A549 (cell line): ENCODE measurements around the gene HAO1. TPM values are rescaled to one million over a fixed set of nuclear protein-coding genes. Genes with fewer than 3 reads are reported as not detected.

Experiments used
- ATAC-seq, 2 experiments: fragments of 200-7000 bp in 1 of 2; fragments of >200 bp in 1 of 2; cut with Nextera tagmentation in 1 of 2; cut with Tn5 transposase in 1 of 2; 3 replicates each; pipeline versions ENCODE4 v1.8.0 to v1.9.1; 2018 to 2020; ENCODE audit warnings: mild to moderate bottlenecking in 1 of 2, moderate library complexity in 1 of 2
- CTCF ChIA-PET: fragments of 300-600 bp; sonication (Branson Sonifier 250); formaldehyde crosslinking; extraction: SDS; loops from one replicate; lab custom pipeline; 2021; ENCODE audit warnings: antibody characterized with exemption, inconsistent platforms; lab: Yijun Ruan, JAX
- POLR2A ChIA-PET: fragments of 350-600 bp; formaldehyde crosslinking; extraction: SDS; loops from one replicate; lab custom pipeline; 2021; ENCODE audit warnings: antibody characterized with exemption, inconsistent platforms; lab: Yijun Ruan, JAX
- DNase-seq, 2 experiments: peaks; one replicate each; pipeline versions ENCODE4 v3.0.0 to v3.0.0-alpha.2; 2011 to 2016; ENCODE audit warnings: low read depth in 1 of 2, low spot score in 1 of 2
- FAIRE-seq: peaks from 2 replicates; lab custom pipeline; 2011; peaks lifted over from hg19 to GRCh38; lab: Jason Lieb, UNC
- H3K27ac ChIP-seq, 2 experiments: fragments of >200 bp; sonication (Bioruptor Twin); formaldehyde crosslinking; 3 replicates each; pipeline ENCODE4 v1.5.1; 2016 to 2017
- H3K4me1 ChIP-seq: fragments of >200 bp; sonication (Bioruptor Twin); formaldehyde crosslinking; 3 replicates; pipeline ENCODE4 v1.6.1; 2016
- H3K4me2 ChIP-seq: fragments of >200 bp; sonication (Bioruptor Twin); formaldehyde crosslinking; 3 replicates; pipeline ENCODE4 v1.6.1; 2016
- H3K4me3 ChIP-seq: fragments of >200 bp; sonication (Bioruptor Twin); formaldehyde crosslinking; 3 replicates; pipeline ENCODE4 v1.5.1; 2016
- H3K9me3 ChIP-seq: fragments of >200 bp; sonication (Bioruptor Twin); formaldehyde crosslinking; 3 replicates; pipeline ENCODE4 v1.6.1; 2016
- BHLHE40 ChIP-seq: IDR thresholded peaks from 2 replicates; pipeline ENCODE4 v1.6.1; 2012; ENCODE audit warnings: low read depth, low read length, inconsistent platforms
- CBX8 ChIP-seq: fragments of 200-600 bp; sonication (generic); IDR thresholded peaks from 2 replicates; pipeline ENCODE4 v1.6.1; 2016
- CEBPB ChIP-seq, 2 experiments: fragments of >200 bp in 1 of 2; sonication (Bioruptor Twin) in 1 of 2; formaldehyde crosslinking in 1 of 2; IDR thresholded peaks; 2 replicates each; pipeline ENCODE4 v1.6.1; 2012 to 2016
- CHD4 ChIP-seq: fragments of 200-600 bp; sonication (generic); IDR thresholded peaks from 2 replicates; pipeline ENCODE4 v1.6.1; 2016; ENCODE audit warnings: antibody characterized with exemption, mild to moderate bottlenecking, borderline replicate concordance
- CTCF ChIP-seq: fragments of >200 bp; sonication (Bioruptor Twin); formaldehyde crosslinking; IDR thresholded peaks from 3 replicates; pipeline ENCODE4 v1.5.1; 2016
- EHMT2 ChIP-seq: fragments of 200-600 bp; sonication (generic); IDR thresholded peaks from 2 replicates; pipeline ENCODE4 v1.6.1; 2016; ENCODE audit warnings: antibody characterized with exemption, low read depth, mild to moderate bottlenecking, moderate library complexity
- ELK1 ChIP-seq: fragments of 150-350 bp; IDR thresholded peaks from 2 replicates; pipeline ENCODE4 v1.6.1; 2014; ENCODE audit warnings: low read depth, mild to moderate bottlenecking, low read length
- ESRRA ChIP-seq: fragments of 150-350 bp; IDR thresholded peaks from 2 replicates; pipeline ENCODE4 v1.6.1; 2014; ENCODE audit warnings: mild to moderate bottlenecking, low read length, borderline replicate concordance
- FOSL2 ChIP-seq, 2 experiments: fragments of 450-650 bp in 1 of 2; fragments of >200 bp in 1 of 2; sonication (Bioruptor Twin) in 1 of 2; formaldehyde crosslinking; IDR thresholded peaks; 2 replicates each; pipeline versions ENCODE4 v1.5.0 to v1.6.1; 2016 to 2020; ENCODE audit warnings: mild to moderate bottlenecking in 1 of 2, moderate library complexity in 1 of 2
- HMGXB4 ChIP-seq: fragments of 250-450 bp; sonication (Bioruptor Pico); IDR thresholded peaks from 2 replicates; pipeline ENCODE4 v1.5.0; 2021; ENCODE audit warnings: mild to moderate bottlenecking, moderate library complexity, borderline replicate concordance
- HOXB13 ChIP-seq: fragments of 250-450 bp; sonication (Bioruptor Pico); IDR thresholded peaks from 2 replicates; pipeline ENCODE4 v1.5.0; 2020; ENCODE audit warnings: low read depth, mild to moderate bottlenecking, moderate library complexity
- JUN ChIP-seq, 2 experiments: fragments of >200 bp; sonication (Bioruptor Twin); formaldehyde crosslinking; IDR thresholded peaks; 2 replicates in 1 of 2; 3 replicates in 1 of 2; pipeline ENCODE4 v1.6.1; 2016 to 2017
- JUNB ChIP-seq: fragments of >200 bp; sonication (Bioruptor Twin); formaldehyde crosslinking; IDR thresholded peaks from 2 replicates; pipeline ENCODE4 v1.6.1; 2016
- KDM5A ChIP-seq: fragments of 200-600 bp; sonication (generic); IDR thresholded peaks from 2 replicates; pipeline ENCODE4 v1.6.1; 2016; ENCODE audit warnings: antibody characterized with exemption, mild to moderate bottlenecking
- MAFK ChIP-seq: fragments of 450-650 bp; IDR thresholded peaks from 2 replicates; pipeline ENCODE4 v1.6.1; 2014; ENCODE audit not compliant: partially characterized antibody
- MAX ChIP-seq: IDR thresholded peaks from 2 replicates; pipeline ENCODE4 v1.6.1; 2012
- MYC ChIP-seq: IDR thresholded peaks from 2 replicates; pipeline ENCODE4 v1.6.1; 2012; ENCODE audit warnings: mild to moderate bottlenecking, inconsistent platforms, low read length, improper control_type of control experiment, borderline replicate concordance
- NFE2L2 ChIP-seq: fragments of 150-350 bp; conservative IDR thresholded peaks from 2 replicates; pipeline ENCODE4 v1.6.1; 2014; ENCODE audit warnings: low read length
- PBX3 ChIP-seq: IDR thresholded peaks from 2 replicates; pipeline ENCODE4 v1.6.1; 2012
- PHF8 ChIP-seq: fragments of 200-600 bp; sonication (generic); IDR thresholded peaks from 2 replicates; pipeline ENCODE4 v1.6.1; 2016; ENCODE audit warnings: low read depth, mild to moderate bottlenecking, antibody characterized with exemption, moderate library complexity, borderline replicate concordance
- POLR2A ChIP-seq: IDR thresholded peaks from 2 replicates; pipeline ENCODE4 v1.6.1; 2012; ENCODE audit warnings: mild to moderate bottlenecking, low read length
- RAD21 ChIP-seq, 2 experiments: fragments of >200 bp in 1 of 2; sonication (Bioruptor Twin) in 1 of 2; formaldehyde crosslinking in 1 of 2; IDR thresholded peaks in 1 of 2; conservative IDR thresholded peaks in 1 of 2; 2 replicates in 1 of 2; 3 replicates in 1 of 2; pipeline ENCODE4 v1.6.1; 2012 to 2018; ENCODE audit warnings: inconsistent platforms in 1 of 2
- RCOR1 ChIP-seq: fragments of 150-350 bp; IDR thresholded peaks from 2 replicates; pipeline ENCODE4 v1.6.1; 2014; ENCODE audit warnings: antibody characterized with exemption, low read length, low read depth
- REST ChIP-seq: fragments of 200-600 bp; sonication (generic); IDR thresholded peaks from 2 replicates; pipeline ENCODE4 v1.6.1; 2016; ENCODE audit warnings: antibody characterized with exemption, mild to moderate bottlenecking, moderate library complexity
- RNF2 ChIP-seq: fragments of 200-600 bp; sonication (generic); IDR thresholded peaks from 2 replicates; pipeline ENCODE4 v1.6.1; 2016; ENCODE audit warnings: low read depth, mild to moderate bottlenecking, antibody characterized with exemption, moderate library complexity, borderline replicate concordance
- ZNF302 ChIP-seq: fragments of 250-450 bp; sonication (Bioruptor Pico); IDR thresholded peaks from 2 replicates; pipeline ENCODE4 v1.9.0; 2021; ENCODE audit warnings: inconsistent platforms, mild to moderate bottlenecking, moderate library complexity
- WGBS: methylation state at CpG from one replicate; pipeline ENCODE4 v1.1.6; 2017; ENCODE audit errors: missing lambda C conversion rate; 5-methylcytosine and 5-hydroxymethylcytosine counted together
- polyA plus RNA-seq, 4 experiments: library from polyadenylated mRNA; depleted of rRNA in 3 of 4; stranded (reverse); fragments of >200 nt; fragmentation: RNase III in 1 of 4; extraction: RNeasy Plus Mini Kit Qiagen cat#74134 plus additional on column Dnase treatment in 1 of 4; gene quantifications; 2 replicates in 3 of 4; 3 replicates in 1 of 4; pipeline ENCODE4 v1.2.3, GENCODE V29; 2011 to 2017

The HAO1 gene
- polyA plus RNA-seq, 2 of the 4 experiments (the other 2 are of a cell fraction) = 0.13 TPM; not detected in 1

- no peaks in the 10 kb centered on the region for H3K9me3 ChIP-seq
- DNase-seq = no peak
- H3K4me2 ChIP-seq = peak overlapping the region; percentile 27; the same call in 2 of the 3 replicates
- no peak for TF ChIP-seq MYC
- TF ChIP-seq MAX = no peak
- TF ChIP-seq RCOR1 = no peak
- TF ChIP-seq FOSL2 (IDR thresholded peaks at IDR 0.05) = no peak
- no peak for TF ChIP-seq FOSL2 (CRISPR knock-in tag; IDR thresholded peaks at IDR 0.05)
- no peak for TF ChIP-seq KDM5A
- TF ChIP-seq EHMT2 = no peak
- TF ChIP-seq REST = no peak
- TF ChIP-seq CEBPB (IDR thresholded peaks at IDR 0.05) = no peak
- TF ChIP-seq MAFK = no peak
- no peak for TF ChIP-seq POLR2A
- TF ChIP-seq RNF2 = no peak
- TF ChIP-seq JUNB = no peak
- TF ChIP-seq BHLHE40 = no peak
- TF ChIP-seq JUN (IDR thresholded peaks at IDR 0.05) = no peak
- TF ChIP-seq ESRRA = no peak
- TF ChIP-seq PHF8 = no peak
- TF ChIP-seq PBX3 = no peak
- FAIRE-seq = peak; percentile 78
- no peak overlapping the region for H3K27ac ChIP-seq
- no peak overlapping the region for H3K4me3 ChIP-seq
- H3K4me1 ChIP-seq = peaks cover 15% of the 10 kb centered on the region; the same call in 2 of the 3 replicates
- ChIA-PET POLR2A (no interaction called here), CTCF (interaction anchor here (2.7 to 6.0 kb wide), 3 partner anchors 14 to 739 kb away, joined by 8 to 48 read pairs (median 14); no protein-coding TSS in a partner anchor)
- peak in 1 of 2 experiments; percentile 37; a peak in 2 of 6 replicates for ATAC-seq
Observed at GRCh38 chr20:7981374-7981773, 41.1 kb upstream of the HAO1 start.

GRCh38 chr20:7980332-7981046, 40.2 kb upstream of the HAO1 start:
- 55% methylated on average over 10 of the region's 10 CpGs for WGBS
- ATAC-seq = peak; percentile 88 to 89
- Histone ChIP-seq H3K9me3 (no peaks in the 10 kb centered on the region), H3K4me2 (peak overlapping the region; percentile 27), H3K4me3 (no peak overlapping the region), H3K4me1 (peaks cover 15% of the 10 kb centered on the region; the same call in 2 of the 3 replicates), H3K27ac (no peak overlapping the region)
- POLR2A ChIA-PET = interaction anchor here (1.0 kb wide), 1 partner anchor 39 kb away, joined by 6 read pairs; the partner anchor contains the start of gene TMX4
- CTCF ChIA-PET = interaction anchor here (0.5 to 6.0 kb wide), 10 partner anchors 9 to 1902 kb away, joined by 3 to 48 read pairs (median 4); no protein-coding TSS in a partner anchor
- peak; percentile 77 for FAIRE-seq
- DNase-seq = peak; percentile 60 to 70
- no peak for TF ChIP-seq PHF8
- TF ChIP-seq HOXB13 (CRISPR knock-in tag) = no peak
- no peak for TF ChIP-seq ELK1
- no peak for TF ChIP-seq NFE2L2
- TF ChIP-seq MYC = no peak
- peak; percentile 48; the same call in 2 of the 3 replicates for TF ChIP-seq CTCF
- TF ChIP-seq POLR2A = no peak
- TF ChIP-seq KDM5A = no peak
- TF ChIP-seq CHD4 = no peak
- TF ChIP-seq RAD21 (conservative IDR thresholded peaks at IDR 0.05 in 1 of 2, IDR thresholded peaks at IDR 0.05 in 1 of 2) = peak; percentile 45 to 52
- no peak for TF ChIP-seq HMGXB4 (CRISPR knock-in tag)
- no peak for TF ChIP-seq ZNF302 (CRISPR knock-in tag)
- TF ChIP-seq CBX8 = no peak
